H1 (cell line): Measurements from ENCODE around the gene PAQR5. TPM values are rescaled to one million over a fixed set of nuclear protein-coding genes. Genes with fewer than 3 reads are reported as not detected.

Experiments used
- BCL11A ChIP-seq, 2 experiments: IDR thresholded peaks; one replicate each; pipeline ENCODE4 v1.6.1; 2011; ENCODE audit warnings: low read depth in 2 of 2, low read length in 2 of 2, mild to moderate bottlenecking in 2 of 2
- KDM1A ChIP-seq: fragments of 200-600, 300-600 bp; sonication (generic); IDR thresholded peaks from 2 replicates; pipeline ENCODE4 v1.7.1; 2016; ENCODE audit warnings: mild to moderate bottlenecking, low read length, borderline replicate concordance
- TCF12 ChIP-seq: IDR thresholded peaks from 2 replicates; pipeline ENCODE4 v1.6.1; 2011; ENCODE audit warnings: low read depth, mild to moderate bottlenecking, low read length
- YY1 ChIP-seq: IDR thresholded peaks from 2 replicates; pipeline ENCODE4 v1.6.1; 2011; ENCODE audit warnings: low read depth, mild to moderate bottlenecking, low read length
- polyA plus RNA-seq, 7 experiments: library from polyadenylated mRNA; depleted of rRNA in 3 of 7; stranded (reverse) in 5 of 7; unstranded in 2 of 7; fragments of >200 nt in 5 of 7; fragments of 200-250 nt in 2 of 7; gene quantifications; 1 replicate in 5 of 7; 2 replicates in 1 of 7; 4 replicates in 1 of 7; pipeline versions ENCODE4 v1.2.1 to v1.2.3, GENCODE V29; 2011 to 2013; ENCODE audit warnings: missing spikeins in 2 of 7, mixed read lengths in 2 of 7
- total RNA-seq: library from RNA; stranded (reverse); fragmentation: NEBNext Ultra II Directional; extraction: Animal tissue kit (Norgen Biotek cat#: 25700); gene quantifications from 2 replicates; pipeline ENCODE4 v1.2.1, GENCODE V29; 2021

Gene PAQR5
- total and polyA plus RNA-seq, 2 of the 8 experiments (the other 6 are each of a cell fraction or from before 2014, with no cell fraction given): 8.7 to 18.1 TPM

GRCh38 chr15:69316291-69316690 lies 17.6 kb downstream of the PAQR5 start (continued):
- TF ChIP-seq YY1 (no peak), TCF12 (no peak), BCL11A (IDR thresholded peaks at IDR 0.05; ENCODE audit: low read depth in 2 of 2, low read length in 2 of 2) (no peak), KDM1A (no peak)
